IMR-90 (cell line): ENCODE data around the gene GPR6. TPM values are rescaled to one million over a fixed set of nuclear protein-coding genes. Genes with fewer than 3 reads are reported as not detected.

Source experiments
- ATAC-seq: fragments of 200-7000 bp; cut with Tn5 transposase; 2 replicates; pipeline ENCODE4 v1.9.1; 2020; ENCODE audit warnings: low read depth, mild to moderate bottlenecking, moderate library complexity
- BruUV-seq: library from RNA; stranded (reverse); fragments of 400-500 nt; replicated peaks from 2 replicates; lab custom pipeline; 2021; lab: Mats Ljungman, UMichigan
- CTCF ChIA-PET: fragments of 300-600 bp; formaldehyde crosslinking; extraction: SDS; loops from one replicate; lab custom pipeline; 2021; ENCODE audit warnings: antibody characterized with exemption; lab: Yijun Ruan, JAX
- POLR2A ChIA-PET: fragments of 300-600 bp; sonication (Branson Sonifier 250); formaldehyde crosslinking; loops from one replicate; lab custom pipeline; 2022; ENCODE audit warnings: antibody characterized with exemption; ENCODE audit not compliant: unreplicated experiment; lab: Charles Lee
- DNase-seq: peaks from one replicate; pipeline ENCODE4 v3.0.0; 2013
- H2AFZ ChIP-seq: replicated peaks from 2 replicates; pipeline ENCODE3; 2013; ENCODE audit warnings: low read length, mild to moderate bottlenecking; ENCODE audit not compliant: poor library complexity
- H2AK5ac ChIP-seq: 2 replicates; pipeline ENCODE4 v1.6.1; 2013; ENCODE audit warnings: low read depth, low read length, inconsistent platforms
- H2AK9ac ChIP-seq: replicated peaks from 2 replicates; pipeline ENCODE3; 2013; ENCODE audit warnings: mild to moderate bottlenecking, low read depth, low read length, moderate library complexity; ENCODE audit not compliant: poor library complexity
- H2BK120ac ChIP-seq: 2 replicates; pipeline ENCODE4 v1.6.1; 2013; ENCODE audit warnings: low read depth, low read length, inconsistent platforms
- H2BK15ac ChIP-seq: 3 replicates; pipeline ENCODE4 v1.6.1; 2013; ENCODE audit warnings: low read depth, low read length, inconsistent platforms
- H2BK20ac ChIP-seq: 2 replicates; pipeline ENCODE4 v1.6.1; 2013; ENCODE audit warnings: low read depth, mild to moderate bottlenecking, inconsistent platforms, low read length, moderate library complexity
- H2BK5ac ChIP-seq: 2 replicates; pipeline ENCODE4 v1.6.1; 2013; ENCODE audit warnings: mild to moderate bottlenecking, low read depth, low read length, inconsistent platforms; ENCODE audit not compliant: poor library complexity, severe bottlenecking
- H3K14ac ChIP-seq: replicated peaks from 2 replicates; pipeline ENCODE4 v1.6.1; 2013; ENCODE audit warnings: low read depth, low read length, inconsistent platforms
- H3K18ac ChIP-seq: 2 replicates; pipeline ENCODE4 v1.6.1; 2013; ENCODE audit warnings: low read depth, low read length, control low read depth
- H3K23ac ChIP-seq: 2 replicates; pipeline ENCODE4 v1.6.1; 2013; ENCODE audit warnings: low read depth, low read length, inconsistent platforms
- H3K27ac ChIP-seq: 2 replicates; pipeline ENCODE4 v1.5.1; 2013; ENCODE audit warnings: mild to moderate bottlenecking, control low read depth, low read length; ENCODE audit not compliant: insufficient read depth
- H3K27me3 ChIP-seq: 2 replicates; pipeline ENCODE4 v1.6.1; 2013; ENCODE audit warnings: low read length; ENCODE audit not compliant: control insufficient read depth, insufficient read depth
- H3K36me3 ChIP-seq: 2 replicates; pipeline ENCODE4 v1.6.1; 2013; ENCODE audit warnings: low read length, mixed read lengths; ENCODE audit not compliant: control insufficient read depth, insufficient read depth
- H3K4ac ChIP-seq: 2 replicates; pipeline ENCODE4 v1.6.1; 2013; ENCODE audit warnings: low read depth, low read length, inconsistent platforms
- H3K4me1 ChIP-seq: 2 replicates; pipeline ENCODE4 v1.6.1; 2013; ENCODE audit warnings: low read length, mixed read lengths; ENCODE audit not compliant: control insufficient read depth, insufficient read depth
- H3K4me2 ChIP-seq: 2 replicates; pipeline ENCODE4 v1.6.1; 2013; ENCODE audit warnings: low read depth, mild to moderate bottlenecking, control low read depth, low read length, moderate library complexity
- H3K4me3 ChIP-seq: 2 replicates; pipeline ENCODE4 v1.5.1; 2013; ENCODE audit warnings: low read depth, mild to moderate bottlenecking, control low read depth, low read length, moderate library complexity; ENCODE audit not compliant: insufficient read depth
- H3K56ac ChIP-seq: 2 replicates; pipeline ENCODE4 v1.6.1; 2013; ENCODE audit warnings: low read length, inconsistent platforms; ENCODE audit not compliant: insufficient read depth; ENCODE audit errors: extremely low read depth
- H3K79me1 ChIP-seq, 2 experiments: 2 replicates each; pipeline ENCODE4 v1.6.1; 2013; ENCODE audit warnings: low read length in 2 of 2, inconsistent platforms in 1 of 2, low read depth in 1 of 2
- H3K9ac ChIP-seq: 2 replicates; pipeline ENCODE4 v1.6.1; 2013; ENCODE audit warnings: low read depth, low read length, control low read depth
- H3K9me1 ChIP-seq: 2 replicates; pipeline ENCODE4 v1.6.1; 2013; ENCODE audit warnings: low read length, inconsistent platforms; ENCODE audit not compliant: insufficient read depth
- H3K9me3 ChIP-seq: 2 replicates; pipeline ENCODE4 v1.6.1; 2013; ENCODE audit warnings: low read length; ENCODE audit not compliant: control insufficient read depth, insufficient read depth
- H4K20me1 ChIP-seq: 2 replicates; pipeline ENCODE4 v1.6.1; 2013; ENCODE audit warnings: low read length, inconsistent platforms; ENCODE audit not compliant: insufficient read depth
- H4K5ac ChIP-seq: 2 replicates; pipeline ENCODE4 v1.6.1; 2013; ENCODE audit warnings: mild to moderate bottlenecking, low read depth, low read length, control low read depth
- H4K8ac ChIP-seq, 2 experiments: 2 replicates each; pipeline ENCODE4 v1.6.1; 2013; ENCODE audit warnings: low read depth in 2 of 2, low read length in 2 of 2, control low read depth in 1 of 2, inconsistent platforms in 1 of 2
- H4K91ac ChIP-seq: 2 replicates; pipeline ENCODE4 v1.6.1; 2013; ENCODE audit warnings: low read depth, low read length, inconsistent platforms; ENCODE audit not compliant: insufficient read depth
- BHLHE40 ChIP-seq: fragments of 150-350 bp; IDR thresholded peaks from 2 replicates; pipeline ENCODE4 v1.6.1; 2016; ENCODE audit warnings: mild to moderate bottlenecking, low read depth, low read length
- CEBPB ChIP-seq: IDR thresholded peaks from 2 replicates; pipeline ENCODE4 v1.6.1; 2012; ENCODE audit warnings: low read depth, low read length, improper control_type of control experiment
- CHD1 ChIP-seq: IDR thresholded peaks from 2 replicates; pipeline ENCODE4 v1.6.1; 2012; ENCODE audit warnings: low read depth, low read length, improper control_type of control experiment
- MAFK ChIP-seq: IDR thresholded peaks from 2 replicates; pipeline ENCODE4 v1.6.1; 2012; ENCODE audit warnings: low read depth, low read length, improper control_type of control experiment
- MAZ ChIP-seq: IDR thresholded peaks from 2 replicates; pipeline ENCODE4 v1.6.1; 2012; ENCODE audit warnings: low read depth, mild to moderate bottlenecking, low read length, improper control_type of control experiment, moderate library complexity, borderline replicate concordance
- POLR2A ChIP-seq: IDR thresholded peaks from 2 replicates; pipeline ENCODE4 v1.6.1; 2012; ENCODE audit warnings: mild to moderate bottlenecking, low read depth, low read length
- RAD21 ChIP-seq: IDR thresholded peaks from 2 replicates; pipeline ENCODE4 v1.6.1; 2012; ENCODE audit warnings: low read length, improper control_type of control experiment
- RCOR1 ChIP-seq: IDR thresholded peaks from 2 replicates; pipeline ENCODE4 v1.6.1; 2012; ENCODE audit warnings: mild to moderate bottlenecking, low read length, improper control_type of control experiment; ENCODE audit not compliant: insufficient replicate concordance
- RFX5 ChIP-seq: IDR thresholded peaks from 2 replicates; pipeline ENCODE4 v1.8.0; 2012; ENCODE audit warnings: low read depth, mild to moderate bottlenecking, low read length, moderate library complexity
- SMC3 ChIP-seq: fragments of 150-350 bp; IDR thresholded peaks from 2 replicates; pipeline ENCODE4 v1.6.1; 2016; ENCODE audit warnings: low read depth, mild to moderate bottlenecking, antibody characterized with exemption, low read length, moderate library complexity
- WGBS, 2 experiments: methylation state at CpG; one replicate each; pipeline versions ENCODE4 v1.1.5 to v1.1.7; 2013; ENCODE audit warnings: missing lambda C conversion rate in 2 of 2; ENCODE audit not compliant: insufficient read length in 1 of 2; ENCODE audit errors: extremely low coverage in 2 of 2; 5-methylcytosine and 5-hydroxymethylcytosine counted together
- dilution Hi-C: fragments of 300-500 bp; cut with HindIII; formaldehyde crosslinking; loops from one replicate; pipeline ENCODE4 v1.14.3; 2018; ENCODE audit warnings: low sequenced_read_pairs; ENCODE audit not compliant: unreplicated experiment
- in situ Hi-C: fragments of 300-500 bp; cut with MboI; formaldehyde crosslinking; loops from 3 replicates; pipeline ENCODE4 v1.14.3; 2019; ENCODE audit warnings: low sequenced_read_pairs, inconsistent platforms, mixed read lengths
- intact Hi-C: fragments of 100-400 bp; cut with micrococcal nuclease; formaldehyde crosslinking; loops from 2 replicates; pipeline ENCODE4 v1.10.0; 2022
- polyA plus RNA-seq, 3 experiments: library from polyadenylated mRNA; depleted of rRNA; stranded (reverse); fragments of >200 nt; gene quantifications; 2 replicates each; pipeline ENCODE4 v1.2.3, GENCODE V29; 2012; ENCODE audit warnings: low replicate concordance in 1 of 3
- total RNA-seq: library from RNA; depleted of rRNA; stranded (reverse); fragments of >200 nt; gene quantifications from 2 replicates; pipeline ENCODE4 v1.2.3, GENCODE V29; 2012
- TF ChIP-seq, protein P1 (sequence below): conservative IDR thresholded peaks from 2 replicates; pipeline ENCODE4 v1.5.1; 2012; ENCODE audit warnings: mild to moderate bottlenecking, low read depth, low read length, improper control_type of control experiment

GPR6 gene
- total and polyA plus RNA-seq, 2 of the 4 experiments (the other 2 are of a cell fraction), result not detected

- Histone ChIP-seq H2AK5ac (no peak overlapping the region), H4K20me1 (no peaks in the 10 kb centered on the region), H3K36me3 (no peaks in the 10 kb centered on the region), H2BK20ac (no peak overlapping the region), H3K14ac (no peak overlapping the region), H2BK5ac (no peak overlapping the region), H3K18ac (no peak overlapping the region), H3K9me3 (no peaks in the 10 kb centered on the region), H2AFZ (no peak overlapping the region), H2BK15ac (no peak overlapping the region), H3K27me3 (peaks cover 4% of the 10 kb centered on the region), H3K79me1 (no peaks in the 10 kb centered on the region), H3K4me1 (no peaks in the 10 kb centered on the region), H3K27ac (no peak overlapping the region), H3K4me3 (no peak overlapping the region), H3K9ac (no peak overlapping the region), H4K5ac (no peak overlapping the region), H3K4me2 (no peak overlapping the region), H2AK9ac (no peak overlapping the region), H4K8ac (no peak overlapping the region), H3K4ac (no peak overlapping the region), H3K9me1 (no peaks in the 10 kb centered on the region), H4K91ac (no peak overlapping the region), H3K56ac (no peak overlapping the region), H2BK120ac (no peak overlapping the region), H3K23ac (no peak overlapping the region)
- in situ Hi-C loops (no loop called here), intact Hi-C loops (no loop called here), dilution Hi-C loops (no loop called here)
- ChIA-PET POLR2A (no interaction called here), CTCF (no interaction called here)
- WGBS, 2 experiments, result 55% methylated on average over 5 of the region's 19 CpGs; no CpG with 5 or more reads in 1 of the 2 experiments
- ATAC-seq (no peak), DNase-seq (no peak)
- no TSS peak for BruUV-seq
- TF ChIP-seq RAD21 (no peak), SMC3 (no peak), POLR2A (no peak), RFX5 (no peak), MAZ (no peak), RCOR1 (no peak), CHD1 (no peak), CEBPB (no peak), MAFK (no peak), BHLHE40 (no peak)
- TF ChIP-seq, protein P1, sequence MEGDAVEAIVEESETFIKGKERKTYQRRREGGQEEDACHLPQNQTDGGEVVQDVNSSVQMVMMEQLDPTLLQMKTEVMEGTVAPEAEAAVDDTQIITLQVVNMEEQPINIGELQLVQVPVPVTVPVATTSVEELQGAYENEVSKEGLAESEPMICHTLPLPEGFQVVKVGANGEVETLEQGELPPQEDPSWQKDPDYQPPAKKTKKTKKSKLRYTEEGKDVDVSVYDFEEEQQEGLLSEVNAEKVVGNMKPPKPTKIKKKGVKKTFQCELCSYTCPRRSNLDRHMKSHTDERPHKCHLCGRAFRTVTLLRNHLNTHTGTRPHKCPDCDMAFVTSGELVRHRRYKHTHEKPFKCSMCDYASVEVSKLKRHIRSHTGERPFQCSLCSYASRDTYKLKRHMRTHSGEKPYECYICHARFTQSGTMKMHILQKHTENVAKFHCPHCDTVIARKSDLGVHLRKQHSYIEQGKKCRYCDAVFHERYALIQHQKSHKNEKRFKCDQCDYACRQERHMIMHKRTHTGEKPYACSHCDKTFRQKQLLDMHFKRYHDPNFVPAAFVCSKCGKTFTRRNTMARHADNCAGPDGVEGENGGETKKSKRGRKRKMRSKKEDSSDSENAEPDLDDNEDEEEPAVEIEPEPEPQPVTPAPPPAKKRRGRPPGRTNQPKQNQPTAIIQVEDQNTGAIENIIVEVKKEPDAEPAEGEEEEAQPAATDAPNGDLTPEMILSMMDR, result no peak
Measured at GRCh38 chr6:109949281-109950065, 28.6 kb upstream of the GPR6 start.
